Measurements from ENCODE around the gene FCRL5.

- no peak for TF ChIP-seq TAF1 (IDR thresholded peaks at IDR 0.05; ENCODE audit: low read depth, low read length)
- no peak for TF ChIP-seq POLR2AphosphoS5 (IDR thresholded peaks at IDR 0.05; ENCODE audit: low read depth, low read length)
Measured at GRCh38 chr1:157596384-157596783, 44.1 kb upstream of the FCRL5 start.

All from GM12891 (cell line).